ENCODE measurements around the gene EIF4E2.

The EIF4E2 gene

GRCh38 chr2:232604535-232604934 is 54.0 kb downstream of the EIF4E2 start:
- TF ChIP-seq GATA2 (IDR thresholded peaks at IDR 0.05; ENCODE audit: low read depth, low read length) (no peak), GATA3 (IDR thresholded peaks at IDR 0.05; ENCODE audit: low read depth, low read length) (no peak)

- TF ChIP-seq GATA2 (IDR thresholded peaks at IDR 0.05; ENCODE audit: low read depth, low read length) (no peak), GATA3 (IDR thresholded peaks at IDR 0.05; ENCODE audit: low read depth, low read length) (no peak)
Observed at GRCh38 chr2:232607011-232607410, 56.5 kb downstream of the EIF4E2 start.

GRCh38 chr2:232609607-232610006 is 59.1 kb downstream of the EIF4E2 start:
- TF ChIP-seq GATA2 (IDR thresholded peaks at IDR 0.05; ENCODE audit: low read depth, low read length), result no peak
- TF ChIP-seq GATA3 (IDR thresholded peaks at IDR 0.05; ENCODE audit: low read depth, low read length), result no peak

GRCh38 chr2:232610081-232610480 is 59.6 kb downstream of the EIF4E2 start:
- TF ChIP-seq GATA2 (IDR thresholded peaks at IDR 0.05; ENCODE audit: low read depth, low read length) (no peak), GATA3 (IDR thresholded peaks at IDR 0.05; ENCODE audit: low read depth, low read length) (no peak)

- TF ChIP-seq GATA3 (IDR thresholded peaks at IDR 0.05; ENCODE audit: low read depth, low read length), result no peak
- no peak for TF ChIP-seq GATA2 (IDR thresholded peaks at IDR 0.05; ENCODE audit: low read depth, low read length)
Observed at GRCh38 chr2:232611061-232611460, 60.6 kb downstream of the EIF4E2 start.

- no peak for TF ChIP-seq GATA2 (IDR thresholded peaks at IDR 0.05; ENCODE audit: low read depth, low read length)
- TF ChIP-seq GATA3 (IDR thresholded peaks at IDR 0.05; ENCODE audit: low read depth, low read length), result no peak
Observed at GRCh38 chr2:232611559-232612218, 61.2 kb downstream of the EIF4E2 start.

GRCh38 chr2:232613538-232614134 is 63.1 kb downstream of the EIF4E2 start:
- TF ChIP-seq GATA2 (IDR thresholded peaks at IDR 0.05; ENCODE audit: low read depth, low read length), result no peak
- TF ChIP-seq GATA3 (IDR thresholded peaks at IDR 0.05; ENCODE audit: low read depth, low read length), result no peak

- no peak for TF ChIP-seq GATA2 (IDR thresholded peaks at IDR 0.05; ENCODE audit: low read depth, low read length)
- no peak for TF ChIP-seq GATA3 (IDR thresholded peaks at IDR 0.05; ENCODE audit: low read depth, low read length)
Observed at GRCh38 chr2:232615339-232615738, 64.8 kb downstream of the EIF4E2 start.
